Panc1 (cell line): ENCODE data around the gene MRLN. TPM values are rescaled to one million over a fixed set of nuclear protein-coding genes. Genes with fewer than 3 reads are reported as not detected.
"Not testable (repeated sequence)": the region's sequence is repeated elsewhere in the genome, so short reads cannot be mapped to it uniquely, and the experiment has no call there.

ENCODE experiments used
- ATAC-seq: fragments of 200-7000 bp; cut with Tn5 transposase; 2 replicates; pipeline ENCODE4 v1.9.1; 2020; ENCODE audit warnings: mild to moderate bottlenecking, moderate library complexity
- BruUV-seq: library from RNA; stranded (reverse); fragments of 400-500 nt; replicated peaks from 2 replicates; lab custom pipeline; 2021; lab: Mats Ljungman, UMichigan
- CTCF ChIA-PET: fragments of 300-600 bp; sonication (Branson Sonifier 250); formaldehyde crosslinking; loops from one replicate; lab custom pipeline; 2022; ENCODE audit warnings: antibody characterized with exemption; lab: Charles Lee
- POLR2A ChIA-PET: fragments of 300-600 bp; sonication (Branson Sonifier 250); formaldehyde crosslinking; loops from one replicate; lab custom pipeline; 2022; ENCODE audit warnings: antibody characterized with exemption; lab: Charles Lee
- DNase-seq: peaks from one replicate; pipeline ENCODE4 v3.0.0-alpha.2; 2010; ENCODE audit warnings: low read depth, low spot score
- H3K27ac ChIP-seq: 2 replicates; pipeline ENCODE4 v1.5.1; 2011; ENCODE audit warnings: mild to moderate bottlenecking, low read length, inconsistent platforms
- H3K27me3 ChIP-seq: fragments of 200-500 bp; sonication (Bioruptor generic); 2 replicates; pipeline ENCODE4 v1.6.0; 2014; ENCODE audit warnings: low read length, inconsistent platforms; ENCODE audit not compliant: control insufficient read depth, insufficient read depth
- H3K36me3 ChIP-seq: fragments of 200-500 bp; sonication (Bioruptor generic); 2 replicates; pipeline ENCODE4 v1.5.1; 2014; ENCODE audit warnings: inconsistent platforms, mild to moderate bottlenecking, low read length, moderate library complexity; ENCODE audit not compliant: control insufficient read depth, insufficient read depth
- H3K4me1 ChIP-seq: 2 replicates; pipeline ENCODE4 v1.5.1; 2011; ENCODE audit warnings: inconsistent platforms, mild to moderate bottlenecking, low read length, moderate library complexity; ENCODE audit not compliant: control insufficient read depth, insufficient read depth
- H3K4me3 ChIP-seq, 2 experiments: 2 replicates each; pipeline ENCODE4 v1.5.1; 2011 to 2012; ENCODE audit warnings: low read depth in 2 of 2, low read length in 2 of 2, mild to moderate bottlenecking in 2 of 2, inconsistent platforms in 1 of 2, moderate library complexity in 1 of 2
- H3K9me3 ChIP-seq: fragments of 200-500 bp; sonication (Bioruptor generic); 2 replicates; pipeline ENCODE4 v1.5.1; 2014; ENCODE audit warnings: low read depth, mild to moderate bottlenecking, inconsistent platforms, low read length, moderate library complexity; ENCODE audit not compliant: control insufficient read depth, insufficient read depth
- CTCF ChIP-seq: fragments of 450-650 bp; IDR thresholded peaks from 2 replicates; pipeline ENCODE4 v1.5.1; 2017; ENCODE audit warnings: mild to moderate bottlenecking
- POLR2AphosphoS5 ChIP-seq: IDR thresholded peaks from 2 replicates; pipeline ENCODE4 v1.6.1; 2012; ENCODE audit warnings: mild to moderate bottlenecking, low read depth, low read length, moderate library complexity
- REST ChIP-seq, 2 experiments: IDR thresholded peaks; 2 replicates each; pipeline ENCODE4 v1.6.1; 2011 to 2012; ENCODE audit warnings: low read depth in 2 of 2, control low read depth in 1 of 2, low read length in 1 of 2, mild to moderate bottlenecking in 1 of 2, moderate library complexity in 1 of 2; ENCODE audit not compliant: insufficient read depth in 1 of 2
- SIN3A ChIP-seq: IDR thresholded peaks from 2 replicates; pipeline ENCODE4 v1.6.1; 2012; ENCODE audit warnings: low read depth, mild to moderate bottlenecking, low read length, moderate library complexity, borderline replicate concordance; ENCODE audit not compliant: insufficient read depth
- TCF7L2 ChIP-seq: IDR thresholded peaks from 2 replicates; pipeline ENCODE4 v1.6.1; 2011; ENCODE audit warnings: mild to moderate bottlenecking, low read depth, low read length, inconsistent platforms
- in situ Hi-C: cut with HindIII; loops from 2 replicates; pipeline ENCODE4 v1.10.0; 2016; ENCODE audit warnings: low sequenced_read_pairs, low pct_unique_long_range_greater_than_20kb
- intact Hi-C: fragments of 100-400 bp; cut with micrococcal nuclease; formaldehyde crosslinking; loops from one replicate; pipeline ENCODE4 v1.10.0; 2022; ENCODE audit not compliant: unreplicated experiment
- total RNA-seq: library from RNA; stranded (reverse); gene quantifications from one replicate; pipeline ENCODE4 v1.2.1, GENCODE V29; 2021; ENCODE audit not compliant: unreplicated experiment

The MRLN gene
- total RNA-seq, 1 experiment from 2014 or later = not detected

GRCh38 chr10:59748834-59749233 lies 4.4 kb downstream of the MRLN start:
- no peak for ATAC-seq
- POLR2A ChIA-PET = no interaction called here

GRCh38 chr10:59745163-59745650 lies 8.0 kb downstream of the MRLN start:
- ATAC-seq = no peak
- H3K4me1 ChIP-seq = no peaks in the 10 kb centered on the region
- no peaks in the 10 kb centered on the region for H3K36me3 ChIP-seq
- in situ Hi-C loops (no loop called here), intact Hi-C loops (no loop called here)
- H3K27ac ChIP-seq = no peak overlapping the region
- TF ChIP-seq TCF7L2 = no peak
- TF ChIP-seq POLR2AphosphoS5 = no peak
- TF ChIP-seq REST (IDR thresholded peaks at IDR 0.05; ENCODE audit: insufficient read depth in 1 of 2, low read depth in 2 of 2, low read length in 1 of 2) = no peak
- TF ChIP-seq CTCF = no peak
- no peak for TF ChIP-seq SIN3A
- H3K9me3 ChIP-seq = no peaks in the 10 kb centered on the region
- no TSS peak for BruUV-seq
- POLR2A ChIA-PET = interaction anchor here (0.6 kb wide), 1 partner anchor 77 kb away, joined by 3 read pairs; no protein-coding TSS in a partner anchor
- DNase-seq = no peak
- CTCF ChIA-PET = no interaction called here
- no peaks in the 10 kb centered on the region; the same call in 1 of the 2 replicates for H3K27me3 ChIP-seq
- H3K4me3 ChIP-seq = no peak overlapping the region

More at GRCh38 chr10:59748834-59749233, 4.4 kb downstream of the MRLN start:
- no peak for DNase-seq
- no TSS peak for BruUV-seq
- TF ChIP-seq TCF7L2 (no peak), REST (IDR thresholded peaks at IDR 0.05; ENCODE audit: insufficient read depth in 1 of 2, low read depth in 2 of 2, low read length in 1 of 2) (no peak), SIN3A (no peak), CTCF (no peak)
- no peaks in the 10 kb centered on the region for H3K4me1 ChIP-seq
- intact Hi-C loops (no loop called here), in situ Hi-C loops (no loop called here)
- H3K36me3 ChIP-seq = no peaks in the 10 kb centered on the region
- CTCF ChIA-PET = no interaction called here
- no peak overlapping the region for H3K27ac ChIP-seq
- peaks cover 4% of the 10 kb centered on the region; the same call in 1 of the 2 replicates for H3K27me3 ChIP-seq
- no peaks in the 10 kb centered on the region for H3K9me3 ChIP-seq
- H3K4me3 ChIP-seq = no peak overlapping the region

GRCh38 chr10:59744762-59745161 lies 8.5 kb downstream of the MRLN start:
- ATAC-seq, H3K27ac ChIP-seq, BruUV-seq, H3K4me1 ChIP-seq, H3K9me3 ChIP-seq, CTCF ChIA-PET, H3K4me3 ChIP-seq, H3K36me3 ChIP-seq, in situ Hi-C loops, H3K27me3 ChIP-seq, intact Hi-C loops, DNase-seq: not testable (repeated sequence)
- POLR2A ChIA-PET = interaction anchor here (0.6 kb wide), 1 partner anchor 77 kb away, joined by 3 read pairs; no protein-coding TSS in a partner anchor

- intact Hi-C loops, POLR2A ChIA-PET: not testable (repeated sequence)
These were observed 9.1 kb downstream of the MRLN start for GRCh38 chr10:59744156-59744555.

More at GRCh38 chr10:59744156-59744555, 9.1 kb downstream of the MRLN start:
- H3K9me3 ChIP-seq, H3K36me3 ChIP-seq, H3K4me1 ChIP-seq, in situ Hi-C loops, H3K4me3 ChIP-seq, ATAC-seq, H3K27me3 ChIP-seq, H3K27ac ChIP-seq, DNase-seq, CTCF ChIA-PET, BruUV-seq: not testable (repeated sequence)
